OCI-LY1 (cell line): Measurements from ENCODE around the gene S1PR2.

Experiments used
- H2AFZ ChIP-seq: fragments of 200-600 bp; sonication (generic), shearing (Covaris generic); 2 replicates; pipeline ENCODE4 v1.6.0; 2014; ENCODE audit warnings: antibody characterized with exemption, mild to moderate bottlenecking, low read length
- H3F3A ChIP-seq: fragments of 200-600 bp; sonication (generic), shearing (Covaris generic); 2 replicates; pipeline ENCODE4 v1.6.0; 2014; ENCODE audit warnings: mild to moderate bottlenecking, antibody characterized with exemption, low read length, moderate library complexity; ENCODE audit not compliant: insufficient read depth
- H3K27ac ChIP-seq: fragments of 200-600 bp; sonication (generic); 2 replicates; pipeline ENCODE4 v1.5.1; 2014; ENCODE audit warnings: low read length, mixed run types, mild to moderate bottlenecking, low read depth; ENCODE audit not compliant: poor library complexity, severe bottlenecking
- H3K27me3 ChIP-seq: fragments of 200-600 bp; sonication (generic); 2 replicates; pipeline ENCODE4 v1.6.0; 2014; ENCODE audit warnings: antibody characterized with exemption, mild to moderate bottlenecking, low read length, moderate library complexity; ENCODE audit not compliant: insufficient read depth
- H3K36me3 ChIP-seq: fragments of 200-600 bp; sonication (generic); 2 replicates; pipeline ENCODE4 v1.6.1; 2014; ENCODE audit warnings: mild to moderate bottlenecking, antibody characterized with exemption, low read length, moderate library complexity, mixed read lengths; ENCODE audit not compliant: insufficient read depth
- H3K4me1 ChIP-seq: fragments of 200-600 bp; sonication (generic); 2 replicates; pipeline ENCODE4 v1.5.1; 2014; ENCODE audit warnings: mild to moderate bottlenecking, low read length, moderate library complexity; ENCODE audit not compliant: insufficient read depth, severe bottlenecking
- H3K4me2 ChIP-seq: fragments of 200-600 bp; sonication (generic), shearing (Covaris generic); 2 replicates; pipeline ENCODE4 v1.6.1; 2014; ENCODE audit warnings: low read length
- H3K4me3 ChIP-seq: fragments of 200-600 bp; sonication (generic); 2 replicates; pipeline ENCODE4 v1.5.1; 2014; ENCODE audit warnings: low read length, low read depth, mild to moderate bottlenecking, mixed read lengths; ENCODE audit not compliant: poor library complexity, severe bottlenecking
- H3K79me2 ChIP-seq: fragments of 200-600 bp; shearing (Covaris generic); 2 replicates; pipeline ENCODE4 v1.6.1; 2016; ENCODE audit warnings: mixed run types, low read length, mixed read lengths; ENCODE audit not compliant: insufficient read depth
- H3K9ac ChIP-seq: fragments of 200-600 bp; sonication (generic), shearing (Covaris generic); 2 replicates; pipeline ENCODE4 v1.6.1; 2014; ENCODE audit warnings: mild to moderate bottlenecking, low read length, mixed read lengths
- H3K9me2 ChIP-seq: fragments of 200-600 bp; sonication (generic), shearing (Covaris generic); 2 replicates; pipeline ENCODE4 v1.6.1; 2014; ENCODE audit warnings: low read depth, mild to moderate bottlenecking, low read length, mixed read lengths
- H3K9me3 ChIP-seq: fragments of 200-600 bp; shearing (Covaris generic); 2 replicates; pipeline ENCODE4 v1.6.1; 2014; ENCODE audit warnings: low read length, mixed read lengths
- H4K20me1 ChIP-seq: fragments of 200-600 bp; sonication (generic), shearing (Covaris generic); 2 replicates; pipeline ENCODE4 v1.6.0; 2016; ENCODE audit warnings: mild to moderate bottlenecking, low read length; ENCODE audit not compliant: insufficient read depth
- EZH2 ChIP-seq: fragments of 200-600 bp; sonication (generic), shearing (Covaris generic); IDR thresholded peaks from 2 replicates; pipeline ENCODE4 v1.8.0; 2017; ENCODE audit warnings: borderline replicate concordance, mixed run types, mild to moderate bottlenecking, antibody characterized with exemption, low read length, moderate library complexity, mixed read lengths
- TF ChIP-seq, protein P1 (sequence below): fragments of 200-600 bp; sonication (generic), shearing (Covaris generic); IDR thresholded peaks from 2 replicates; pipeline ENCODE4 v1.5.1; 2017; ENCODE audit warnings: mild to moderate bottlenecking, antibody characterized with exemption, low read length, moderate library complexity, mixed read lengths

The S1PR2 gene

DNA sequence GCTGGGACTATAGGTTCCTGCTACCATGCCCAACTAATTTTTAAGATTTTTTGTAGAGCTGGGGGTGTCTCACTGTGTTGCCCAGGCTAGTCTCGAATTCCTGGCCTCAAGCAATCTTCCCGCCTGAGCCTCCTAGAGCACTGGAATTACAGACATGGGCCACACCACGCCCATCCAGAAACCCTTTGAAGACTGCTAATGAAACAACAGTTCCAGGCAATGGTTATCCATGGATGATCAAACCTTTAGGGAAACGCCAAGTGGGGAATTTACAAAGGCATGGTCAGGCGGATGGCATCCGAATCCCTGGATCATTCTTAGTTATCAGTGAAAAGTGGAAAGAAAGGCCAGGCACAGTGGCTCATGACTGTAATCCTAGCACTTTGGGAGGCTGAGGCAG is 19.4 kb downstream of the S1PR2 start:
- no peaks in the 10 kb centered on the region for H3K27me3 ChIP-seq
- H3K79me2 ChIP-seq, result no peaks in the 10 kb centered on the region
- H3K9me3 ChIP-seq, result no peaks in the 10 kb centered on the region
- no peak overlapping the region for H3K4me3 ChIP-seq
- no peaks in the 10 kb centered on the region for H3F3A ChIP-seq
- H3K4me1 ChIP-seq, result no peaks in the 10 kb centered on the region
- H4K20me1 ChIP-seq, result no peaks in the 10 kb centered on the region
- H3K36me3 ChIP-seq, result peaks cover 5% of the 10 kb centered on the region
- no peaks in the 10 kb centered on the region for H3K9me2 ChIP-seq
- H3K27ac ChIP-seq, result no peak overlapping the region
- H3K4me2 ChIP-seq, result no peak overlapping the region
- H2AFZ ChIP-seq, result no peak overlapping the region
- TF ChIP-seq, protein P1, sequence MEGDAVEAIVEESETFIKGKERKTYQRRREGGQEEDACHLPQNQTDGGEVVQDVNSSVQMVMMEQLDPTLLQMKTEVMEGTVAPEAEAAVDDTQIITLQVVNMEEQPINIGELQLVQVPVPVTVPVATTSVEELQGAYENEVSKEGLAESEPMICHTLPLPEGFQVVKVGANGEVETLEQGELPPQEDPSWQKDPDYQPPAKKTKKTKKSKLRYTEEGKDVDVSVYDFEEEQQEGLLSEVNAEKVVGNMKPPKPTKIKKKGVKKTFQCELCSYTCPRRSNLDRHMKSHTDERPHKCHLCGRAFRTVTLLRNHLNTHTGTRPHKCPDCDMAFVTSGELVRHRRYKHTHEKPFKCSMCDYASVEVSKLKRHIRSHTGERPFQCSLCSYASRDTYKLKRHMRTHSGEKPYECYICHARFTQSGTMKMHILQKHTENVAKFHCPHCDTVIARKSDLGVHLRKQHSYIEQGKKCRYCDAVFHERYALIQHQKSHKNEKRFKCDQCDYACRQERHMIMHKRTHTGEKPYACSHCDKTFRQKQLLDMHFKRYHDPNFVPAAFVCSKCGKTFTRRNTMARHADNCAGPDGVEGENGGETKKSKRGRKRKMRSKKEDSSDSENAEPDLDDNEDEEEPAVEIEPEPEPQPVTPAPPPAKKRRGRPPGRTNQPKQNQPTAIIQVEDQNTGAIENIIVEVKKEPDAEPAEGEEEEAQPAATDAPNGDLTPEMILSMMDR, result no peak
- no peak for TF ChIP-seq EZH2
- H3K9ac ChIP-seq, result no peak overlapping the region

GRCh38 chr19:10211061-10211460 is 20.1 kb downstream of the S1PR2 start:
- no peaks in the 10 kb centered on the region for H3K9me3 ChIP-seq
- no peak overlapping the region for H3K27ac ChIP-seq
- no peaks in the 10 kb centered on the region for H3K27me3 ChIP-seq
- H3K4me1 ChIP-seq, result no peaks in the 10 kb centered on the region
- H3K4me2 ChIP-seq, result no peak overlapping the region
- no peaks in the 10 kb centered on the region; the same call in 1 of the 2 replicates for H3K36me3 ChIP-seq
- no peak overlapping the region for H2AFZ ChIP-seq
- TF ChIP-seq, protein P1, result no peak
- TF ChIP-seq EZH2, result no peak
- H4K20me1 ChIP-seq, result no peaks in the 10 kb centered on the region
- no peak overlapping the region for H3K4me3 ChIP-seq
- no peaks in the 10 kb centered on the region for H3F3A ChIP-seq
- no peaks in the 10 kb centered on the region for H3K9me2 ChIP-seq
- no peak overlapping the region for H3K9ac ChIP-seq
- no peaks in the 10 kb centered on the region for H3K79me2 ChIP-seq

DNA sequence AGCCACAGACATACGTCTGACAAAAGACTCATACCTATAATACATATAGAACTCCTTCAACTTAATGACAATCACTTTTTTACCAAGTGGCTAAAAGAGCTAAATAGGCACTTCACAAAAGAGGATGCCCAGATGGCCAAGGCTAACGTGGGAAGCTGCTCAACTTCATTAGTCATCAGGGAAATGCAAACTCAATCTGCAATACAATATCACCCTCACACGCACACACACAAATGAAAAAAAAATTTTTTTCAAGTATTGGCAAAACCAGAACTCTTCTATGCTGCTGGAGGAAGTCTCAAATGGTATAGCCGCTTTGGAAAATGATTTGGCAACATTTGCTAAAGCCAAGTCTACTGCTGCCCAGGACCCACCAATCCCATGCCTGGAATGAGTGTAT is 21.8 kb downstream of the S1PR2 start:
- H2AFZ ChIP-seq, result no peak overlapping the region

More for the DNA sequence above, 21.8 kb downstream of the S1PR2 start:
- no peak overlapping the region for H3K27ac ChIP-seq
- no peaks in the 10 kb centered on the region; the same call in 1 of the 2 replicates for H3F3A ChIP-seq
- H3K27me3 ChIP-seq, result no peaks in the 10 kb centered on the region
- peaks cover 7% of the 10 kb centered on the region for H3K4me1 ChIP-seq
- no peaks in the 10 kb centered on the region for H3K9me2 ChIP-seq
- H3K79me2 ChIP-seq, result no peaks in the 10 kb centered on the region
- no peaks in the 10 kb centered on the region for H3K36me3 ChIP-seq
- TF ChIP-seq, protein P1, result no peak
- no peak for TF ChIP-seq EZH2
- no peak overlapping the region for H3K4me2 ChIP-seq
- H4K20me1 ChIP-seq, result no peaks in the 10 kb centered on the region
- no peak overlapping the region for H3K9ac ChIP-seq
- H3K4me3 ChIP-seq, result no peak overlapping the region
- no peaks in the 10 kb centered on the region for H3K9me3 ChIP-seq
